Natural killer cell (primary cell): ENCODE results near the gene PKP2. TPM values are rescaled to one million over a fixed set of nuclear protein-coding genes. Genes with fewer than 3 reads are reported as not detected.

ENCODE experiments used
- ATAC-seq, 3 donors: fragments of 150-1000 bp in 2 of 3; fragments of 200-7000 bp in 1 of 3; cut with Tn5 transposase; 1 replicate in 1 of 3; 2 replicates in 2 of 3; pipeline ENCODE4 v1.10.0; 2021; ENCODE audit warnings: mild to moderate bottlenecking in 2 of 3, moderate library complexity in 2 of 3
- DNase-seq, 2 donors: peaks; one replicate each; pipeline versions ENCODE4 v3.0.0 to v3.0.0-alpha.2; 2013 to 2021; ENCODE audit warnings: mixed read lengths in 1 of 2
- H3K27ac ChIP-seq: one replicate; pipeline ENCODE4 v1.5.1; 2013; ENCODE audit warnings: mild to moderate bottlenecking, low read length
- H3K27me3 ChIP-seq: one replicate; pipeline ENCODE4 v1.6.1; 2013; ENCODE audit warnings: low read length; ENCODE audit not compliant: control insufficient read depth, insufficient read depth
- H3K36me3 ChIP-seq: one replicate; pipeline ENCODE4 v1.6.1; 2013; ENCODE audit warnings: low read length; ENCODE audit not compliant: control insufficient read depth, insufficient read depth
- H3K4me1 ChIP-seq: one replicate; pipeline ENCODE4 v1.6.1; 2013; ENCODE audit warnings: low read length; ENCODE audit not compliant: control insufficient read depth, insufficient read depth
- H3K4me3 ChIP-seq: one replicate; pipeline ENCODE4 v1.5.1; 2013; ENCODE audit warnings: low read length
- H3K9me3 ChIP-seq: one replicate; pipeline ENCODE4 v1.6.1; 2013; ENCODE audit warnings: low read length; ENCODE audit not compliant: control insufficient read depth, insufficient read depth
- H3K27ac Mint-ChIP-seq, 2 donors: one replicate each; pipeline ENCODE4 v1.8.0; 2022; ENCODE audit warnings: mild to moderate bottlenecking in 2 of 2, mixed read lengths in 2 of 2, moderate library complexity in 1 of 2
- H3K27me3 Mint-ChIP-seq, 2 donors: one replicate each; pipeline ENCODE4 v1.8.0; 2022; ENCODE audit warnings: low read depth in 2 of 2, mixed read lengths in 2 of 2
- H3K36me3 Mint-ChIP-seq: one replicate; pipeline ENCODE4 v1.8.0; 2022; ENCODE audit warnings: mixed read lengths
- H3K4me1 Mint-ChIP-seq, 2 donors: one replicate each; pipeline ENCODE4 v1.8.0; 2022; ENCODE audit warnings: mixed read lengths in 2 of 2
- H3K4me3 Mint-ChIP-seq: one replicate; pipeline ENCODE4 v1.8.0; 2022; ENCODE audit warnings: mild to moderate bottlenecking, moderate library complexity, mixed read lengths
- H3K9me3 Mint-ChIP-seq, 2 donors: one replicate each; pipeline ENCODE4 v1.8.0; 2022; ENCODE audit warnings: mixed read lengths in 2 of 2
- CTCF ChIP-seq: fragments of 200-600 bp; IDR thresholded peaks from one replicate; pipeline ENCODE4 v1.8.0; 2022; ENCODE audit warnings: antibody characterized with exemption
- WGBS: methylation state at CpG from one replicate; pipeline ENCODE4 v1.1.7; 2013; ENCODE audit warnings: missing lambda C conversion rate; ENCODE audit not compliant: insufficient coverage; 5-methylcytosine and 5-hydroxymethylcytosine counted together
- intact Hi-C: fragments of 100-400 bp; cut with micrococcal nuclease; formaldehyde crosslinking; loops from one replicate; pipeline ENCODE4 v1.14.2; 2022
- total RNA-seq, 4 donors: library from RNA; stranded (reverse); fragments of 120-200 nt in 1 of 4; gene quantifications; one replicate each; pipeline versions ENCODE4 v1.2.3 to v1.2.4, GENCODE V29; 2013 to 2022

The PKP2 gene
- total RNA-seq, 3 donors from 2014 or later (not counting 1 experiment from before 2014, with no cell fraction given) = 0.16 to 1.8 (median 0.52) TPM

- H3K27me3 Mint-ChIP-seq = peaks cover 0 to 6% of the 10 kb centered on the region in 2 donors
- peak; percentile 79 for TF ChIP-seq CTCF
These were observed 140.7 kb downstream of the PKP2 start, which contains the start of gene YARS2 for GRCh38 chr12:32755654-32756475. TSS of gene YARS2 (minus strand) at chr12:32755897. CDS start at chr12:32755874, 23 bp downstream.

GRCh38 chr12:32755051-32755653 lies 141.4 kb downstream of the PKP2 start:
- WGBS = under 1% methylated on average over 40 of the region's 40 CpGs

More at GRCh38 chr12:32755654-32756475, 140.7 kb downstream of the PKP2 start, which contains the start of gene YARS2:
- H3K9me3 Mint-ChIP-seq = no peaks in the 10 kb centered on the region
- no peaks in the 10 kb centered on the region for H3K36me3 Mint-ChIP-seq
- intact Hi-C loops = loop anchor here (1.0 kb wide), 4 partner anchors 77 to 1462 kb away; partner anchors contain the start of genes ALG10 and DNM1L
- DNase-seq (peak; percentile 69 to 97), ATAC-seq (peak; percentile 77 to 85 (median 80))
- H3K9me3 ChIP-seq = no peaks in the 10 kb centered on the region
- peaks cover 20% of the 10 kb centered on the region for H3K36me3 ChIP-seq
- H3K27ac ChIP-seq = peak within 1 kb of the TSS; percentile 82
- H3K27ac Mint-ChIP-seq = peak within 1 kb of the TSS; percentile 85 to 88
- peaks cover 14% of the 10 kb centered on the region for H3K4me1 ChIP-seq
- no peaks in the 10 kb centered on the region for H3K27me3 ChIP-seq
- peak within 1 kb of the TSS; percentile 89 for H3K4me3 Mint-ChIP-seq
- peak within 1 kb of the TSS; percentile 85 for H3K4me3 ChIP-seq
- H3K4me1 Mint-ChIP-seq = peaks cover 16 to 17% of the 10 kb centered on the region in 2 donors
- under 1% methylated on average over 39 of the region's 39 CpGs for WGBS

GRCh38 chr12:32754111-32754510 lies 142.5 kb downstream of the PKP2 start:
- no peaks in the 10 kb centered on the region for H3K36me3 Mint-ChIP-seq
- no peaks in the 10 kb centered on the region for H3K27me3 Mint-ChIP-seq
- WGBS = 56% methylated on average over 2 of the region's 2 CpGs
- H3K9me3 Mint-ChIP-seq = no peaks in the 10 kb centered on the region
- H3K4me3 Mint-ChIP-seq = peak overlapping the region; percentile 64
- Histone ChIP-seq H3K4me1 (peaks cover 14% of the 10 kb centered on the region), H3K27ac (peak overlapping the region; percentile 82), H3K4me3 (no peak overlapping the region), H3K9me3 (no peaks in the 10 kb centered on the region), H3K27me3 (no peaks in the 10 kb centered on the region), H3K36me3 (peaks cover 34% of the 10 kb centered on the region)
- DNase-seq = no peak
- intact Hi-C loops = no loop called here
- no peak for ATAC-seq
- peak overlapping the region; percentile 85 to 88 for H3K27ac Mint-ChIP-seq
- no peak for TF ChIP-seq CTCF
- peaks cover 16 to 17% of the 10 kb centered on the region in 2 donors for H3K4me1 Mint-ChIP-seq

More at GRCh38 chr12:32755051-32755653, 141.4 kb downstream of the PKP2 start:
- Mint-ChIP-seq H3K4me1 (peaks cover 16 to 17% of the 10 kb centered on the region in 2 donors), H3K27me3 (peaks cover 0 to 4% of the 10 kb centered on the region in 2 donors), H3K9me3 (no peaks in the 10 kb centered on the region), H3K27ac (peak overlapping the region; percentile 85 to 88), H3K4me3 (peak overlapping the region; percentile 89), H3K36me3 (no peaks in the 10 kb centered on the region)
- Histone ChIP-seq H3K4me1 (peaks cover 14% of the 10 kb centered on the region), H3K9me3 (no peaks in the 10 kb centered on the region), H3K36me3 (peaks cover 26% of the 10 kb centered on the region), H3K27me3 (no peaks in the 10 kb centered on the region), H3K4me3 (peak overlapping the region; percentile 85), H3K27ac (peak overlapping the region; percentile 82)
- DNase-seq (peak; percentile 62 to 78), ATAC-seq (peak; percentile 69 to 82 (median 75))
- intact Hi-C loops = loop anchor here (1.0 kb wide), 2 partner anchors 76 to 300 kb away; partner anchors contain the start of gene DNM1L
- peak; percentile 60 for TF ChIP-seq CTCF
